Endothelial cell of umbilical vein (primary cell): ENCODE data around the gene ZP4. TPM values are rescaled to one million over a fixed set of nuclear protein-coding genes. Genes with fewer than 3 reads are reported as not detected.

Experiments used
- Bru-seq: library from RNA; stranded (reverse); fragments of 400-500 nt; gene quantifications from one replicate; lab custom pipeline; 2021; lab: Mats Ljungman, UMichigan
- BruChase-seq, 2 experiments: library from RNA; stranded (reverse); fragments of 400-500 nt; gene quantifications; one replicate each; lab custom pipeline; 2021; lab: Mats Ljungman, UMichigan
- BruUV-seq: library from RNA; stranded (reverse); fragments of 400-500 nt; replicated peaks from 2 replicates; lab custom pipeline; 2021; lab: Mats Ljungman, UMichigan
- CTCF ChIA-PET: fragments of 300-600, 350-600 bp; sonication (Branson Sonifier 250); formaldehyde crosslinking; loops from one replicate; lab custom pipeline; 2021; ENCODE audit warnings: antibody characterized with exemption, inconsistent platforms; lab: Charles Lee
- POLR2A ChIA-PET: fragments of 300-600, 350-600 bp; sonication (Branson Sonifier 250); formaldehyde crosslinking; loops from one replicate; lab custom pipeline; 2021; ENCODE audit warnings: antibody characterized with exemption, inconsistent platforms; lab: Charles Lee
- DNase-seq: peaks from one replicate; pipeline ENCODE4 v3.0.0-alpha.2; 2011; ENCODE audit warnings: low read depth, low spot score
- FAIRE-seq: peaks from 2 replicates; lab custom pipeline; 2011; peaks lifted over from hg19 to GRCh38; lab: Jason Lieb, UNC
- H2AFZ ChIP-seq: 2 replicates; pipeline ENCODE4 v1.6.0; 2012; ENCODE audit warnings: low read depth, low read length, control low read depth, inconsistent platforms
- H3K27ac ChIP-seq: 2 replicates; pipeline ENCODE4 v1.5.1; 2011; ENCODE audit warnings: low read depth, mild to moderate bottlenecking, control low read depth, low read length, moderate library complexity; ENCODE audit not compliant: insufficient read depth
- H3K27me3 ChIP-seq, 2 experiments: 2 replicates each; pipeline versions ENCODE4 v1.6.0 to v1.6.1; 2011; ENCODE audit warnings: low read length in 2 of 2, mixed read lengths in 1 of 2; ENCODE audit not compliant: control insufficient read depth in 2 of 2, insufficient read depth in 2 of 2
- H3K36me3 ChIP-seq, 2 experiments: 2 replicates in 1 of 2; 3 replicates in 1 of 2; pipeline ENCODE4 v1.5.1; 2011; ENCODE audit warnings: low read length in 2 of 2, mild to moderate bottlenecking in 1 of 2, moderate library complexity in 1 of 2; ENCODE audit not compliant: control insufficient read depth in 2 of 2, insufficient read depth in 2 of 2; ENCODE audit errors: extremely low read depth in 1 of 2
- H3K4me1 ChIP-seq: 3 replicates; pipeline ENCODE4 v1.5.1; 2011; ENCODE audit warnings: mild to moderate bottlenecking, low read length; ENCODE audit not compliant: control insufficient read depth, insufficient read depth; ENCODE audit errors: extremely low read depth
- H3K4me2 ChIP-seq: 2 replicates; pipeline ENCODE4 v1.6.1; 2011; ENCODE audit warnings: low read length, control low read depth, mixed read lengths; ENCODE audit not compliant: insufficient read depth
- H3K4me3 ChIP-seq, 3 experiments: fragments of 200-600 bp in 1 of 3; sonication (generic), shearing (Covaris generic) in 1 of 3; replicated peaks in 1 of 3; 2 replicates each; pipeline ENCODE4 v1.5.1; 2011 to 2016; ENCODE audit warnings: control low read depth in 3 of 3, low read length in 3 of 3, mild to moderate bottlenecking in 2 of 3, inconsistent platforms in 1 of 3, low read depth in 1 of 3, moderate library complexity in 1 of 3; ENCODE audit not compliant: insufficient read depth in 1 of 3
- H3K79me2 ChIP-seq: 2 replicates; pipeline ENCODE4 v1.6.0; 2012; ENCODE audit warnings: low read length, inconsistent platforms; ENCODE audit not compliant: control insufficient read depth, insufficient read depth
- H3K9ac ChIP-seq: replicated peaks from 2 replicates; pipeline ENCODE3; 2011; ENCODE audit warnings: low read length, control low read depth; ENCODE audit not compliant: insufficient read depth; ENCODE audit errors: extremely low read depth
- H3K9me1 ChIP-seq: replicated peaks from 3 replicates; pipeline ENCODE4 v1.6.0; 2011; ENCODE audit warnings: mild to moderate bottlenecking, low read length; ENCODE audit not compliant: control insufficient read depth, insufficient read depth; ENCODE audit errors: extremely low read depth
- H3K9me3 ChIP-seq: replicated peaks from 2 replicates; pipeline ENCODE4 v1.5.1; 2012; ENCODE audit warnings: low read length, inconsistent platforms; ENCODE audit not compliant: control insufficient read depth, insufficient read depth
- H4K20me1 ChIP-seq: replicated peaks from 2 replicates; pipeline ENCODE3; 2011; ENCODE audit warnings: mild to moderate bottlenecking, low read length; ENCODE audit not compliant: control insufficient read depth, insufficient read depth; ENCODE audit errors: extremely low read depth
- CTCF ChIP-seq, 2 donors: IDR thresholded peaks; 1 replicate in 1 of 2; 2 replicates in 1 of 2; pipeline ENCODE4 v1.5.1; 2011; ENCODE audit warnings: low read length in 2 of 2, mild to moderate bottlenecking in 2 of 2, moderate library complexity in 2 of 2, control low read depth in 1 of 2, inconsistent platforms in 1 of 2, low read depth in 1 of 2; ENCODE audit not compliant: insufficient read depth in 1 of 2; ENCODE audit errors: extremely low read depth in 1 of 2
- GATA2 ChIP-seq: IDR thresholded peaks from 2 replicates; pipeline ENCODE4 v1.7.0; 2011; ENCODE audit warnings: low read depth, mild to moderate bottlenecking, moderate library complexity, mixed read lengths, low read length; ENCODE audit not compliant: insufficient read length, insufficient read depth
- JUN ChIP-seq: IDR thresholded peaks from 2 replicates; pipeline ENCODE4 v1.6.1; 2011; ENCODE audit warnings: borderline replicate concordance, low read depth; ENCODE audit not compliant: insufficient read length, insufficient read depth
- POLR2A ChIP-seq: IDR thresholded peaks from 2 replicates; pipeline ENCODE4 v1.6.1; 2012; ENCODE audit warnings: low read depth, mild to moderate bottlenecking, control low read depth, low read length
- dilution Hi-C: fragments of 300-500 bp; cut with MboI; formaldehyde crosslinking; loops from one replicate; pipeline ENCODE4 v1.15.0; 2019; ENCODE audit warnings: low sequenced_read_pairs; ENCODE audit not compliant: extremely low pct_ligation_motif_present
- intact Hi-C: fragments of 100-400 bp; cut with micrococcal nuclease; formaldehyde crosslinking; loops from one replicate; pipeline ENCODE4 v1.10.0; 2022
- long read RNA-seq: library from polyadenylated mRNA; stranded (forward); transcript quantifications from one replicate; pipeline ENCODE4 v2.0.0, GENCODE V29; 2021
- polyA minus RNA-seq, 3 experiments: library from RNA; depleted of rRNA, polyadenylated mRNA; stranded (reverse); fragments of >200 nt; gene quantifications; 1 replicate in 1 of 3; 2 replicates in 2 of 3; pipeline ENCODE4 v1.2.3, GENCODE V29; 2011
- polyA plus RNA-seq, 4 experiments: library from polyadenylated mRNA; depleted of rRNA in 3 of 4; stranded (reverse) in 3 of 4; unstranded in 1 of 4; fragments of >200 nt; gene quantifications; 2 replicates each; pipeline versions ENCODE4 v1.2.1 to v1.2.3, GENCODE V29; 2011 to 2012; ENCODE audit warnings: missing spikeins in 1 of 4
- total RNA-seq: library from RNA; stranded (reverse); gene quantifications from 2 replicates; pipeline ENCODE4 v1.2.3, GENCODE V29; 2021

ZP4 gene, protein sequence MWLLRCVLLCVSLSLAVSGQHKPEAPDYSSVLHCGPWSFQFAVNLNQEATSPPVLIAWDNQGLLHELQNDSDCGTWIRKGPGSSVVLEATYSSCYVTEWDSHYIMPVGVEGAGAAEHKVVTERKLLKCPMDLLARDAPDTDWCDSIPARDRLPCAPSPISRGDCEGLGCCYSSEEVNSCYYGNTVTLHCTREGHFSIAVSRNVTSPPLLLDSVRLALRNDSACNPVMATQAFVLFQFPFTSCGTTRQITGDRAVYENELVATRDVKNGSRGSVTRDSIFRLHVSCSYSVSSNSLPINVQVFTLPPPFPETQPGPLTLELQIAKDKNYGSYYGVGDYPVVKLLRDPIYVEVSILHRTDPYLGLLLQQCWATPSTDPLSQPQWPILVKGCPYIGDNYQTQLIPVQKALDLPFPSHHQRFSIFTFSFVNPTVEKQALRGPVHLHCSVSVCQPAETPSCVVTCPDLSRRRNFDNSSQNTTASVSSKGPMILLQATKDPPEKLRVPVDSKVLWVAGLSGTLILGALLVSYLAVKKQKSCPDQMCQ
- total RNA-seq: not detected in 2 replicates
- polyA plus RNA-seq: not detected in 2 replicates
- not detected in 2 replicates for polyA plus RNA-seq (2011; cell fraction: cytosol; rRNA removed)
- polyA plus RNA-seq (2011; cell fraction: nucleus; rRNA removed): not detected in 2 replicates
- polyA plus RNA-seq (2012): not detected in 2 replicates
- polyA minus RNA-seq: not detected in 2 replicates
- polyA minus RNA-seq (2011; cell fraction: cytosol; rRNA and poly(A)+ RNA removed): not detected
- not detected in 2 replicates for polyA minus RNA-seq (2011; cell fraction: nucleus; rRNA and poly(A)+ RNA removed)
- Bru-seq, nascent RNA: not detected
- BruChase-seq, experiment 1, labeled RNA remaining after a 6-hour chase: not detected
- BruChase-seq, experiment 2, labeled RNA remaining after a 2-hour chase: not detected
- long read RNA-seq: 0 reads

DNA sequence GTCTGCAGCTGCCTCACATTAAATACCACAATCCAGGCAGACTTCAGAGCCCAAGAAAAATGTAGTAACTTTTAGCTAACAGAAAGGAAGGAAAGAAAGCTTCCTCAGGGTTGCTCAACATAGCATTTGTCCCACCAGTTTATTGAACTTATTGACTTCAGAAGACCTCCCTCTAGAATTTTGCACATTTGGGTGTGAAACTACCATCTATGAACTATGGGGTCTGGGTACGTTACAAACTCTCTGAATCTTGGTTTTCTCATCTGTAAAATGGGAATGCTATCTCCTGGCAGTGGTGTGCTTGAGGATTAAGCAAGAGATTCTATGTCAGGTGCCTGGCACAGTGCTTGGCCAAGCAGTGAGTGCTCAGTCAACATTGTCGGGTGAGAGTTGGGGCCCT lies at the start of gene ZP4:
ZP4 (minus strand) TSS at position 101 of the 400 bp plus-strand sequence. CDS start 287 bp downstream, outside the sequence.
- no peak within 1 kb of the TSS for H3K27ac ChIP-seq
- no peaks in the 10 kb centered on the region for H3K36me3 ChIP-seq
- H3K9me1 ChIP-seq: no peaks in the 10 kb centered on the region
- H3K9me3 ChIP-seq: peaks cover 8% of the 10 kb centered on the region
- no peak within 1 kb of the TSS for H2AFZ ChIP-seq
- no peak within 1 kb of the TSS for H3K4me3 ChIP-seq
- H3K79me2 ChIP-seq: no peaks in the 10 kb centered on the region
- BruUV-seq: no TSS peak
- ChIA-PET CTCF (no interaction called here), POLR2A (no interaction called here)
- H3K9ac ChIP-seq: no peak within 1 kb of the TSS
- FAIRE-seq: no peak
- dilution Hi-C loops: no loop called here
- DNase-seq: no peak
- H3K4me1 ChIP-seq: no peaks in the 10 kb centered on the region
- no peaks in the 10 kb centered on the region for H4K20me1 ChIP-seq
- no peaks in the 10 kb centered on the region for H3K27me3 ChIP-seq
- H3K4me2 ChIP-seq: no peak within 1 kb of the TSS
- TF ChIP-seq CTCF (IDR thresholded peaks at IDR 0.05; ENCODE audit: extremely low read depth in 1 of 2, insufficient read depth in 1 of 2, low read depth in 1 of 2, low read length in 2 of 2) (no peak), GATA2 (no peak), JUN (no peak), POLR2A (no peak)
- intact Hi-C loops: no loop called here
